GM10248 (cell line): ENCODE results near the gene RASA4B.

ENCODE experiments used
- CTCF ChIA-PET: fragments of 300-600 bp; sonication (Branson Sonifier 250); formaldehyde crosslinking; extraction: SDS; loops from one replicate; lab custom pipeline; 2021; ENCODE audit warnings: antibody characterized with exemption; lab: Yijun Ruan, JAX
- POLR2A ChIA-PET: fragments of 350-650 bp; sonication (Branson Sonifier 250); formaldehyde crosslinking; extraction: SDS; loops from one replicate; lab custom pipeline; 2020; ENCODE audit warnings: antibody characterized with exemption; lab: Yijun Ruan, JAX
- DNase-seq: peaks from one replicate; pipeline ENCODE4 v3.0.0; 2012; ENCODE audit errors: extremely low spot score
- TF ChIP-seq, protein P1 (sequence below): IDR thresholded peaks from 2 replicates; pipeline ENCODE4 v1.5.1; 2012; ENCODE audit warnings: mild to moderate bottlenecking, low read depth; ENCODE audit errors: extremely low read depth, missing control alignments, control extremely low read depth

The RASA4B gene

DNA sequence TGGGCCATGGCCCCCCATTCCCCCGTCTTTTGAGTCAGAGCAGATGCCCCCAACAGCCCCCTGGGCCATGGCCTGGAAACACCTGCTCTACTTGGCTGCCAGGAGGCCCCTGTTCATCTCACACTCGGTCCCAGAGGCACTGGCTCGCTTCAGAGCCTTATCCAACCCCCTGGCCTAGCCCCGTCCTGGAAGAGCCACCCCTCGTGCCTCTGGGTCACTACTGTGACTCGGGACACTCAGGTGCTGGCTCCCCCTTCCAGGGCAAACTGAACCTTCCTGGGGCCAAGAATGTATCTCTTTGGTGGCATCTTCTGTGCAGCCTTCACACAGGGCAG is 45.8 kb downstream of the RASA4B start:
- no peak for DNase-seq
- CTCF ChIA-PET = interaction anchor here (0.8 kb wide), 1 partner anchor 192 kb away, joined by 3 read pairs; no protein-coding TSS in a partner anchor
- POLR2A ChIA-PET = no interaction called here
- TF ChIP-seq, protein P1, sequence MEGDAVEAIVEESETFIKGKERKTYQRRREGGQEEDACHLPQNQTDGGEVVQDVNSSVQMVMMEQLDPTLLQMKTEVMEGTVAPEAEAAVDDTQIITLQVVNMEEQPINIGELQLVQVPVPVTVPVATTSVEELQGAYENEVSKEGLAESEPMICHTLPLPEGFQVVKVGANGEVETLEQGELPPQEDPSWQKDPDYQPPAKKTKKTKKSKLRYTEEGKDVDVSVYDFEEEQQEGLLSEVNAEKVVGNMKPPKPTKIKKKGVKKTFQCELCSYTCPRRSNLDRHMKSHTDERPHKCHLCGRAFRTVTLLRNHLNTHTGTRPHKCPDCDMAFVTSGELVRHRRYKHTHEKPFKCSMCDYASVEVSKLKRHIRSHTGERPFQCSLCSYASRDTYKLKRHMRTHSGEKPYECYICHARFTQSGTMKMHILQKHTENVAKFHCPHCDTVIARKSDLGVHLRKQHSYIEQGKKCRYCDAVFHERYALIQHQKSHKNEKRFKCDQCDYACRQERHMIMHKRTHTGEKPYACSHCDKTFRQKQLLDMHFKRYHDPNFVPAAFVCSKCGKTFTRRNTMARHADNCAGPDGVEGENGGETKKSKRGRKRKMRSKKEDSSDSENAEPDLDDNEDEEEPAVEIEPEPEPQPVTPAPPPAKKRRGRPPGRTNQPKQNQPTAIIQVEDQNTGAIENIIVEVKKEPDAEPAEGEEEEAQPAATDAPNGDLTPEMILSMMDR = no peak

DNA sequence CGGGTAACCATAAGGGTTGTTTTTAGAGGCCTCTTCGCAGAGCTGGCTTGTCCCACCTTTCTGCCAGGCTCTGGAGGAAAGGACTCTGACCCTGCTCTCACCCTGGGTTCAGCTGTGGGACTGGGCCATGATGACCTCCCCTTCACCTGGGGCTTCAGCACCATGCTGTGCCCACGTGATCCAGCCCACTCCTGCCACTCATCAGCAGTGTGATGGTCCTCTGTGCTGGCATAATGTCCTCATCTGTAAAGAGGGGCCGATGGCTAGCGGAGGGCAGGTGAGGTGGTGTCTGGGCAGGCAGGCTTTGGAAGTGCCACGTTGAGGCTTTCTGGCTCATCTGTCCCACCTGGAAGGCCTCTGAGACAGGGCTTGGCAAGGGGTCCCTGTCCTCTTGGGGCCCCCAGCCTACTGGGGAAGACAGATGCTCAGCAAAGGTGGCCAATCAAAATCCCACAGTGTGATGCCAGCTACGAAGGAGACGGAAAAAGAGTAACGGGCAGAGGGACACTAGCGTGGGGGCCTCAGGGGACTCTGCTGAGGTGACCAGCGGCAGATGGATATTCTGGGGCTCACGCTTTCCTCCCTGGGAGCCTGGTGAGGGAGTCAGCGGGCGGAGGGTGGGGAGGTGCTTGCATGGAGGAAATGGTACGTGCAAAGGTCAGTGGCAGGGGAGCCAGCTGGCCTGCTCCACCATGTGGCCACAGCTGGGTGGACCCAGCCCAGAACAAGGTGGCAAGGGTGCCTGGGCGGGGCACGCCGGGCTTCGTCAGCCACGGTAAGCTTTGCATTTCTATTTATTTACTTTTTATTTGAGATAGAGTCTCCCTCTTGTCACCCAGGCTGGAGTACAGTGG is 47.4 kb downstream of the RASA4B start:
- DNase-seq = no peak
- TF ChIP-seq, protein P1 = no peak
- ChIA-PET CTCF (interaction anchor here (0.9 kb wide), 1 partner anchor 78 kb away, joined by 4 read pairs; no protein-coding TSS in a partner anchor), POLR2A (no interaction called here)

DNA sequence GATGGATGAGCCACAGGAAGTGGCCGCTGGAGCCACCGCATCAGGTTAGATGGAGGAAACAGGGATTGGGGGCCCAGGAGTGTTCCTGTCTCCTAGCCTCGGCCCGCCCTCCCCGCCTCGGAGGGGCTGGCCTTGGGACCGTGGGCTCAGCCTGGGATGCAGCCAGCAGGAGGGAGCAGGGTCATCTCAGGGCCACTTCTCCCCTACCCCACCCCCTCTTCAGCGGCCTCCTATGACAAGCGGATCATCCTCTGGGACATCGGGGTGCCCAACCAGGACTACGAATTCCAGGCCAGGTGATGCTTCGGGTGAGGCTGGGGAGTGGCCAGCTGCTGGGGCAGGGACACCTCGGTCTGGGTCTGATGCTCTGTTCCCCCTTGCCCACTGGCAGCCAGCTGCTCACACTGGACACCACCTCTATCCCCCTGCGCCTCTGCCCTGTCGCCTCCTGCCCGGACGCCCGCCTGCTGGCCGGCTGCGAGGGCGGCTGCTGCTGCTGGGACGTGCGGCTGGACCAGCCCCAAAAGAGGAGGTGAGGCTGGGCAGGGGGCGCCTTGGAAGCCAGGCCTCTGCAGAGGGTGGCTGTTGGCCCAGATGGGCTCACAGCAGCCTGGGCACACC is 48.1 kb downstream of the RASA4B start:
- no peak for DNase-seq
- CTCF ChIA-PET = interaction anchor here (3.6 kb wide), 1 partner anchor 65 kb away, joined by 16 read pairs; no protein-coding TSS in a partner anchor
- TF ChIP-seq, protein P1 = no peak
- POLR2A ChIA-PET = no interaction called here

DNA sequence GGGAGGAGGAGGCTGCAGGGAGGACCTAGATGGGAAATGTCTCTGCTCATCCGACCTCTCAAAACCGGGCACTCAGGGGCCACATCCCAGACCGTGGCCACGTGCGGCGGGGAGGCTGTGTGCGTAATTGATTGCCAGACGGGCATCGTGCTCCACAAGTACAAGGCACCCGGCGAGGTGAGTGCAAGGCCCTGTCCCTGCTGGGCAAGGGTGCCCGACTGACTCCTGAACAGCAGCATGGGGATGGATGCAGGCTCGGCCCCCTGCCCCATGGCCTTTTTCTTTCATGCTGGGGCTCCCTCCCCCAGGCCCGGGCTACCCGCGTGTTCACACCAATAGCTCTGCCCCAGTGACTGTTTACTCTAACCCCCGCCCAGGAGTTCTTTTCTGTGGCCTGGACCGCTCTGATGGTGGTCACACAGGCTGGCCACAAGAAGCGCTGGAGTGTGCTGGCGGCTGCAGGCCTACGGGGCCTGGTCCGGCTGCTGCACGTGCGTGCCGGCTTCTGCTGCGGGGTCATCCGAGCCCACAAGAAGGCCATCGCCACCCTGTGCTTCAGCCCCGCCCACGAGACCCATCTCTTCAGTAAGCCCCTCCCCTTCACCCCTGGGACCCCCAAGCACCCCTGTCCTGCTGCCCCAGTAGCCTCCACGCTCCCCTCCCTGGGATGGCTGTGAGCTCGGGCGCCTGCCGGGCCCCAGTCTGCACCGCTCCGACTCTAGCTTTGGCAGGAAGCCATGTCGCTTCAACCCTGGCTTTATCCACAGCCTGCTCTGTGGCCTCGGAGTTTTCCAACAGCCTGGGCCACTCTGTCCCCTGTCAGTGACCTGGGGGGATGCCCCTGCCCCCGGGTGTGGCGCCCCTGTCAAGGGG is 48.9 kb downstream of the RASA4B start:
- no peak for DNase-seq
- CTCF ChIA-PET = interaction anchor here (0.9 to 3.6 kb wide), 6 partner anchors 11 to 170 kb away, joined by 3 to 16 read pairs (median 8); no protein-coding TSS in a partner anchor
- POLR2A ChIA-PET = no interaction called here
- TF ChIP-seq, protein P1 = no peak

DNA sequence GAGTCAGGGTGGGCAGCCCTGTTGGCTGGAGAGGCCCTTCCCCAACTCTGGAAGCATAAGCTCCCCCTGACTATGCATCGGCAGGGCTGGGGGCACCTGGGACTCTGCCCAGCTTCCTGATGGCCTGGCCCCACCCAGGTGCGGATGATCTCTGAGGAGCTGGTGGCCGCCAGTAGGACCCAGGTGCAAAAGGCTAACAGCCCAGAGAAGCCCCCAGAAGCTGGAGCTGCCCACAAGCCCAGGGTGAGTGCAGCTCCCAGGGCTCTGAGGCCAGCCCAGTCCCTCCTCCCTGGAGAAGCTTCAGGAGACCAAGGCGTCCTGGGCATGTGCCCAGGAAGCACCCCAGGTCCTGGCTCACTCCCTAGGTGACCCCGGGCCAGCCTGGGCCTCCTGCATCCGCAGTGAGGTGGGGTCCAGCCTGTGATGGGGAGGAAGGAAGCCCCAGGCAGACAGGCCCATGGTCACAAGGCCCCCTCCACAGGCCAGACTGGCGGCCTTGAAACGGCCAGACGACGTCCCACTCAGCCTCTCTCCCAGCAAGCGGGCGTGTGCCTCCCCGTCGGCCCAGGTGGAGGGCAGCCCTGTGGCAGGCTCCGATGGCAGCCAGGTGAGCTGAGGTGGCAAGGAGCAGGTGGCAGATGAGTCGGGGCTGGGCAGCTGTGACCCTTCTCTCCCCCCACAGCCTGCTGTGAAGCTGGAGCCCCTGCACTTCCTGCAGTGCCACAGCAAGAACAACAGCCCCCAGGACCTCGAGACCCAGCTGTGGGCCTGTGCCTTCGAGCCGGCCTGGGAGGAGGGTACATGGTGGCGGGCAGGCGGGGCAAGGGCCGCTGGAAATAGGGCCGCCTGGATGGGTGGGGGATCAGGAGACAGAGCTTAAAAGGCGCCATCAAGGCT is 49.7 kb downstream of the RASA4B start:
- POLR2A ChIA-PET = interaction anchor here (0.6 to 0.7 kb wide), 2 partner anchors 52 to 58 kb away, joined by 3 read pairs; no protein-coding TSS in a partner anchor
- CTCF ChIA-PET = interaction anchor here (0.8 to 3.6 kb wide), 19 partner anchors 10 to 184 kb away, joined by 3 to 16 read pairs (median 4); no protein-coding TSS in a partner anchor
- TF ChIP-seq, protein P1 = no peak
- DNase-seq = no peak
